ENCODE results near the gene ERBB4. TPM values are rescaled to one million over a fixed set of nuclear protein-coding genes. Genes with fewer than 3 reads are reported as not detected.

Gene ERBB4
- total RNA-seq, 2 experiments from 2014 or later = not detected

GRCh38 chr2:211611621-211612020, 927.0 kb downstream of the ERBB4 start:
- H3K9me3 ChIP-seq (ENCODE audit: control insufficient read depth in 1 of 2, insufficient read depth in 1 of 2, low read length in 2 of 2) = no peaks in the 10 kb centered on the region
- H3K36me3 ChIP-seq (ENCODE audit: insufficient read depth, low read length) = no peaks in the 10 kb centered on the region
- no peak for DNase-seq
- no peaks in the 10 kb centered on the region for H3K27me3 Mint-ChIP-seq
- ATAC-seq (ENCODE audit: poor library complexity) = no peak
- peak overlapping the region; percentile 52 for H3K4me3 ChIP-seq (ENCODE audit: low read length)
- no peaks in the 10 kb centered on the region for H3K4me1 Mint-ChIP-seq (ENCODE audit: low read depth)
- H3K36me3 Mint-ChIP-seq (ENCODE audit: low read depth) = no peaks in the 10 kb centered on the region
- TF ChIP-seq, protein P1, sequence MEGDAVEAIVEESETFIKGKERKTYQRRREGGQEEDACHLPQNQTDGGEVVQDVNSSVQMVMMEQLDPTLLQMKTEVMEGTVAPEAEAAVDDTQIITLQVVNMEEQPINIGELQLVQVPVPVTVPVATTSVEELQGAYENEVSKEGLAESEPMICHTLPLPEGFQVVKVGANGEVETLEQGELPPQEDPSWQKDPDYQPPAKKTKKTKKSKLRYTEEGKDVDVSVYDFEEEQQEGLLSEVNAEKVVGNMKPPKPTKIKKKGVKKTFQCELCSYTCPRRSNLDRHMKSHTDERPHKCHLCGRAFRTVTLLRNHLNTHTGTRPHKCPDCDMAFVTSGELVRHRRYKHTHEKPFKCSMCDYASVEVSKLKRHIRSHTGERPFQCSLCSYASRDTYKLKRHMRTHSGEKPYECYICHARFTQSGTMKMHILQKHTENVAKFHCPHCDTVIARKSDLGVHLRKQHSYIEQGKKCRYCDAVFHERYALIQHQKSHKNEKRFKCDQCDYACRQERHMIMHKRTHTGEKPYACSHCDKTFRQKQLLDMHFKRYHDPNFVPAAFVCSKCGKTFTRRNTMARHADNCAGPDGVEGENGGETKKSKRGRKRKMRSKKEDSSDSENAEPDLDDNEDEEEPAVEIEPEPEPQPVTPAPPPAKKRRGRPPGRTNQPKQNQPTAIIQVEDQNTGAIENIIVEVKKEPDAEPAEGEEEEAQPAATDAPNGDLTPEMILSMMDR (IDR thresholded peaks at IDR 0.05) = no peak
- POLR2A ChIA-PET = no interaction called here
- H3K27ac Mint-ChIP-seq = peak overlapping the region; percentile 24
- H3K4me3 Mint-ChIP-seq = peak overlapping the region; percentile 79
- H3K27ac ChIP-seq (ENCODE audit: low read depth in 1 of 2, low read length in 2 of 2) = peak overlapping the region in 1 of 2 donors; percentile 20
- peaks cover 3% of the 10 kb centered on the region for H3K4me1 ChIP-seq (ENCODE audit: insufficient read depth, low read length)
- intact Hi-C loops (cut with DNase I, micrococcal nuclease) = no loop called here
- CTCF ChIA-PET = interaction anchor here (0.5 kb wide), 1 partner anchor 75 kb away, joined by 3 read pairs; no protein-coding TSS in a partner anchor
- no peaks in the 10 kb centered on the region for H3K9me3 Mint-ChIP-seq
- no peaks in the 10 kb centered on the region for H3K27me3 ChIP-seq (ENCODE audit: control insufficient read depth in 1 of 2, insufficient read depth in 2 of 2, low read length in 2 of 2)

DNA sequence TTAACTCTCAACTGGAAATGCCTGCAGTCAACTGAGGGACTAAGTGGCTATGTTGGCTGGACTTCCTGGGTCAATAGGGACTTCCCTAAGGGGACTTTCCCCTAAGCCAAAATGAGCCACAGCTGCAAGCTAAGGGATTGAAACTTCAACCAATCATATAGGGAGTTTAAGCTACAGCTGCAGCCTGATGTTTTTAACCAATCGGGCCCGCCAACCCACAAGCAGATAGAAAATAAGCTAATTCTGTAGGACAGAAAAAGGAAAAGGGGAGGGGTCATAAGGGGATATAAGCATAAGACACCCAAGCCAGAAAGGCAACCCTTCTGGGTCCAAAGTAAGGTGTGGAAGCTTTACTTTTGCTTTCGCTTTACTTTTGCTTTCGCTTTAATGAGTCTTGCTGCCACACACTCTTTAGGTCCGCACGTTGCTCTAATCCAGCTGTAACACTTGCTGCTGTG, 927.5 kb downstream of the ERBB4 start:
- TF ChIP-seq, protein P1 (IDR thresholded peaks at IDR 0.05) = no peak
- Histone ChIP-seq H3K36me3 (ENCODE audit: insufficient read depth, low read length) (no peaks in the 10 kb centered on the region), H3K4me3 (ENCODE audit: low read length) (peak overlapping the region; percentile 52), H3K27ac (ENCODE audit: low read depth in 1 of 2, low read length in 2 of 2) (peak overlapping the region in 1 of 2 donors; percentile 20), H3K4me1 (ENCODE audit: insufficient read depth, low read length) (peaks cover 3% of the 10 kb centered on the region), H3K27me3 (ENCODE audit: control insufficient read depth in 1 of 2, insufficient read depth in 2 of 2, low read length in 2 of 2) (no peaks in the 10 kb centered on the region), H3K9me3 (ENCODE audit: control insufficient read depth in 1 of 2, insufficient read depth in 1 of 2, low read length in 2 of 2) (no peaks in the 10 kb centered on the region)
- ChIA-PET CTCF (no interaction called here), POLR2A (no interaction called here)
- H3K27ac Mint-ChIP-seq = peak overlapping the region; percentile 24
- peak overlapping the region; percentile 79 for H3K4me3 Mint-ChIP-seq
- ATAC-seq (ENCODE audit: poor library complexity) (no peak), DNase-seq (peak in 4 of 14 experiments; percentile 4 to 62 (median 50))
- H3K9me3 Mint-ChIP-seq = no peaks in the 10 kb centered on the region
- no peaks in the 10 kb centered on the region for H3K36me3 Mint-ChIP-seq (ENCODE audit: low read depth)
- H3K27me3 Mint-ChIP-seq = no peaks in the 10 kb centered on the region
- intact Hi-C loops (cut with DNase I, micrococcal nuclease) = no loop called here
- H3K4me1 Mint-ChIP-seq (ENCODE audit: low read depth) = no peaks in the 10 kb centered on the region

DNA sequence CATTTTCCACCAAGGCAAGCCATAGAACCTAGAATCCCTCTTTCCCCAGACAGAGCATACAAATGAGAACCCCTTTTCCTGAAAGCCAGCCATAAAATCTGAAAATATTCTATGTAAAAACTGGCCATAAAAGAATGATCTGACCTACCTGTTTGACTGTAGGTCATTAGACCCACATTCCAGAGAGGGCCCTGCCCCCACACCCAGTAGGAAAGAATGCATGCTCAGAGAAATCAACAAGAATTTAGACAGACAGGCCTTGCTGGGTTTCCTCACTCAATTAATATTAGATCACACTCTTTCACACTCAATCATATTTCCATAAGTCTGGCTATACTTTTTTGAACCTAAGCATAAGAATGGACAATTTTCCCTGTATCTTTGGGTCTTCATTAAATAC, 929.5 kb downstream of the ERBB4 start:
- no peak for DNase-seq
- H3K27me3 ChIP-seq (ENCODE audit: control insufficient read depth in 1 of 2, insufficient read depth in 2 of 2, low read length in 2 of 2) = no peaks in the 10 kb centered on the region
- CTCF ChIA-PET = no interaction called here
- POLR2A ChIA-PET = no interaction called here
- no peak overlapping the region for H3K27ac ChIP-seq (ENCODE audit: low read depth in 1 of 2, low read length in 2 of 2)
- no peaks in the 10 kb centered on the region for H3K4me1 Mint-ChIP-seq (ENCODE audit: low read depth)
- H3K9me3 Mint-ChIP-seq = no peaks in the 10 kb centered on the region
- H3K36me3 Mint-ChIP-seq (ENCODE audit: low read depth) = no peaks in the 10 kb centered on the region
- H3K36me3 ChIP-seq (ENCODE audit: insufficient read depth, low read length) = no peaks in the 10 kb centered on the region
- H3K27me3 Mint-ChIP-seq = no peaks in the 10 kb centered on the region
- TF ChIP-seq, protein P1 (IDR thresholded peaks at IDR 0.05) = no peak
- no peak for ATAC-seq (ENCODE audit: poor library complexity)
- no peak overlapping the region for H3K4me3 Mint-ChIP-seq
- H3K4me3 ChIP-seq (ENCODE audit: low read length) = no peak overlapping the region
- no peak overlapping the region for H3K27ac Mint-ChIP-seq
- intact Hi-C loops (cut with DNase I, micrococcal nuclease) = no loop called here
- peaks cover 3% of the 10 kb centered on the region for H3K4me1 ChIP-seq (ENCODE audit: insufficient read depth, low read length)
- H3K9me3 ChIP-seq (ENCODE audit: control insufficient read depth in 1 of 2, insufficient read depth in 1 of 2, low read length in 2 of 2) = no peaks in the 10 kb centered on the region

All from CD4-positive, alpha-beta T cell (primary cell).